Hematopoietic multipotent progenitor cell treated with erythropoietin and hydrocortisone succinate and interleukin-3 and kit ligand, for 4 days (in vitro differentiated cells): ENCODE data around the gene BBS5.
"Not testable (repeated sequence)": the region's sequence is repeated elsewhere in the genome, so short reads cannot be mapped to it uniquely, and the experiment has no call there.

Experiments used
- DNase-seq: peaks from one replicate; pipeline ENCODE4 v3.0.0-alpha.2; 2015

The BBS5 gene

GRCh38 chr2:169490834-169491233 is 11.5 kb downstream of the BBS5 start:
- no peak for DNase-seq

DNA sequence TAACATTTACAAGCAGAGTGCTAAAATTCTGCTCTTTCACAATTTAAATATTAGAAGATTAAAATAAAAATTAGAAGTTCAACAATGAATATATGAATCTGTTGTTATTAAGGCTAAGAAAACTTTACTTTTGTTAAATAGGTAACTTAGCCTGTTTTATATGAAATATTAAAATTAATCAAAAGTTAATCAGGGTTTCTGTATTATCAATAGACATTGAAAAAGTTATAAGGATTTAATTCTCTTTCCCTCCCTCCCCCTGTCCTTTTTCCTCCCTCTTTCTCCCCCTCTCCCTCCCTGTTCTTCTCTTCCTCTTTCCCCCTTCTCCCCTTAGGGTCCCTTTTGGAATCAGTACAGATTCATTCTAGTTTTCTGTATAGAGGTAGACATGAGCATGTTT is 12.1 kb downstream of the BBS5 start:
- DNase-seq, result no peak

- no peak for DNase-seq
Measured at GRCh38 chr2:169493360-169493759, 14.1 kb downstream of the BBS5 start.

DNA sequence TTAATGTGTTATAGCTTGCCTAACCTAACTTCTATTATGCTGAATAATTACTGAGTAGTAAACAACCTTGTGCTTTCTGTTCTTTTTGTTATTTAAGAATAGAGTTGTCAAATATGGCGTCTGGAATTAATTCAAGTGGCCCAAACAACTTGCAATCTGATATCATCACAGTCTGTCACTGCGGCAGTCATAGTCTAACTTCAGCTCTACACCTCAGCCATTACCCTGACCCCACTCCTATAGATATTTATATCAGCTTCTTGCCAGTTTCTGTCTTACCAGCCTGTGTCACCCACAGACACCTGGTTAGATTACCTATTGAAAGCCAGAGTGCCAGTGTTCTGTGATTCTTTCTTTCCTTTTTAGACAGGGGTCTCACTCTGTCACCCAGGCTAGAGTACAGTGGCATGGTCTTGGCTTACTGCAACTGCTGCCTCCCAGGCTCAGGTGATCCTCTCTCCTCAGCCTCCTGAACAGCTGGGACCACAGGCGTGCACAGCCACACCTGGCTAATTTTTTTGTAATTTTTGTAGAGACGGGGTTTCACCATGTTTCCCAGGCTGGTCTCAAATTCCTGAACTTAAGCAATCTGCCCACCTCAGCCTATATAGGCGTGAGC is 16.1 kb downstream of the BBS5 start:
- no peak for DNase-seq

GRCh38 chr2:169504651-169505050 is 25.4 kb downstream of the BBS5 start:
- DNase-seq, result no peak

GRCh38 chr2:169507698-169508097 is 28.4 kb downstream of the BBS5 start:
- DNase-seq, result peak; percentile 12

- DNase-seq, result no peak
Measured at GRCh38 chr2:169509298-169509885, 30.1 kb downstream of the BBS5 start, which contains the start of gene KLHL41. Gene KLHL41, plus strand, starts transcription at chr2:169509702. Its CDS starts 77 bp downstream, at chr2:169509779.

DNA sequence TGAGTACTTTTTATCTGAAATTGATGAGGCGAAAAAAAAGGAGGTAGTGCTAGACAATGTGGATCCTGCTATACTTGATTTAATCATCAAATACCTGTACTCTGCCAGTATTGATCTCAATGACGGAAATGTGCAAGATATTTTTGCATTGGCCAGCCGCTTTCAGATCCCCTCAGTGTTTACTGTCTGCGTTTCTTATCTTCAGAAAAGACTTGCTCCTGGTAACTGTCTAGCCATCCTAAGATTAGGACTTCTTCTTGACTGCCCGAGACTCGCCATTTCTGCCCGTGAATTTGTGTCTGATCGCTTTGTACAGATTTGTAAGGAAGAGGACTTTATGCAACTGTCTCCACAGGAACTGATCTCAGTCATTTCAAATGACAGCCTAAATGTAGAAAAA is 30.7 kb downstream of the BBS5 start:
- DNase-seq, result no peak

- DNase-seq, result no peak
Measured at GRCh38 chr2:169510496-169510895, 31.2 kb downstream of the BBS5 start.

GRCh38 chr2:169511818-169512217 is 32.5 kb downstream of the BBS5 start:
- no peak for DNase-seq

- no peak for DNase-seq
Measured at GRCh38 chr2:169512525-169512924, 33.2 kb downstream of the BBS5 start.

DNA sequence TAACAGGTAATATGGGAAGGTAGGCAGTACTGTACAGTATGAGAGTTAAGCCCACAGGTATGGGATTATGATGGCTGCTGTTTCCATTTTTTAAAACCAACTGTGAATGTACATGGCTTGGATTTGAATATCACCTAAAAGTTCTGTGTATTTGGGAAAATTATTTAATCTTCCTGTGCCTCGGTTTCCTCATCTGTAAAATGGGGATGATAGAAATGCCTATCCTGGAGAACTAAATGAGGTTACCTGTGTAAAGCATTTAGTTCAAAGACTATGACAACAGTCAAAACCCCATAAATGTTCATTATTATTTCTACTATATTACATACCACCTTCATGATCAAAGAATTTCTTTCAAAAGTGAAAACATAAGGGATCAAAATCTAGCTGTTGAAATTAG is 33.8 kb downstream of the BBS5 start:
- no peak for DNase-seq

- no peak for DNase-seq
Measured at GRCh38 chr2:169513926-169514325, 34.6 kb downstream of the BBS5 start.

DNA sequence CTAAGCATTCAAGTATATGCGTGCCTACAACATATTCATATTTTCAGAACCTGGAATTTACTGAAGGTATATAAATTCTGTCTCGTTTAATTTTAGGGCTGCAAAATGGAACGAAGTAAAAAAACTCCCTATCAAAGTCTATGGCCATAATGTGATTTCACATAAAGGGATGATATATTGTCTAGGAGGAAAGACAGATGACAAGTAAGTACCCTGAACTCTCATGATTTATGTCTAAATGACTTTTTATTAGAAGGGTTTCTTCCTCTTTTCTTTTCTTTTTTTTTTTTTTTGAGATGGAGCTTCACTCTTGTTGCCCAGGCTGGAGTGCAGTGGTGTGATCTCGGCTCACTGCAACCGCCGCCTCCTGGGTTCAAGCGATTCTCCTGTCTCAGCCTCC is 35.5 kb downstream of the BBS5 start:
- DNase-seq, result not testable (repeated sequence)

DNA sequence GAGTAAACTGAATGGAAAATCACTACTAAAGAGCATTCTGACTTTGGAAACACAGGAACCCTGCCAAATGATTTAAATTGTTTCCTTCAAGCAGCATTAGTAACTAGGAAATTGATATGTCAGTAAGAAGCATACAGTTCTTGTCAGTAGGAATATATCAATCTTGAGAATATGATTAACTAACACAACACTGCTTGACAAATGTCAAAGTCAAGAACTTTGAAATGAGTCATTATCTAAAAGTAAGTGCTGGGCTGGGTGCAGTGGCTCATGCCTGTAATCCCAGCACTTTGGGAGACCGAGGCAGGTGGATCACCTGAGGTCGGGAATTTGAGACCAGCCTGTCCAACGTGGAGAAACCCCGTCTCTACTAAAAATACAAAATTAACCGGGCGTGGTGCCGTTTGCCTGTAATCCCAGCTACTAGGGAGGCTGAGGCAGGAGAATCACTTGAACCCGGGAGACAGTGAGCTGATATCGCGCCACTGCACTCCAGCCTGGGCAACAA is 37.2 kb downstream of the BBS5 start:
- DNase-seq, result not testable (repeated sequence)

GRCh38 chr2:169520896-169521295 is 41.6 kb downstream of the BBS5 start:
- no peak for DNase-seq

DNA sequence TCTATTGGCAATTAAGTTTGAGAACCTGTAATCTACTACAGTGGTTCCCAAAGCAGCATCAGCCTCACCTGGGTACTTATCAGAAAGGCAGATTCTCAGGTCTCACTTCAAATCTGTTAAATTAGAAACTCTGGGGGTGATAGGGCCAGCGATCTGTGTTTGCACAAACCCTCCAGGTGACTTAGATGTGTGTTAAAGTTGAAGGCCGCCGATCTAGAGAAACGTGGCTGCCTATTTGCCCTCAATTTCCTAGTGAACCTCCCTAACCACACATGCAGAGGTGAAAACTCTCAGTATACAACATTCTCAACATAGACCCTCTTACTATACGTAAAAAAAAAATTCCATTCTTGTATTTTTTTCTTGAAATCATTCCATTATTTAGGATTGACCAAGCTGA is 44.4 kb downstream of the BBS5 start:
- no peak for DNase-seq

DNA sequence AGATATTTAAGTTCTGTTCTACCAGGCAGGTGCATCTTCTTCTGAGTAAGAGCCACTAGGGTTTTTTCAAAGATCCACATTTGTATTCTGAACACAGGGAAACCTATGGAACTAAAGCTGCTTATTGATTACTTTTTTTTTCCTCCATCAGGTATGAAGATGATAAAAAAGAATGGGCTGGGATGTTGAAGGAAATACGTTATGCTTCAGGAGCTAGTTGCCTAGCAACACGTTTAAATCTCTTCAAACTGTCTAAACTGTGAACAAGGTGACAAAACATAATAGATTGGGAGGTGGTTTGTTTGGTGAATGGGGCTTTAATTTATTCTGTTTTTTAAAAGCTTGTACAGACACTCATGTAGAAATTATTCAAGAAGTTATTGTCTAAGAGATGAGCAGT is 46.1 kb downstream of the BBS5 start:
- DNase-seq, result no peak

DNA sequence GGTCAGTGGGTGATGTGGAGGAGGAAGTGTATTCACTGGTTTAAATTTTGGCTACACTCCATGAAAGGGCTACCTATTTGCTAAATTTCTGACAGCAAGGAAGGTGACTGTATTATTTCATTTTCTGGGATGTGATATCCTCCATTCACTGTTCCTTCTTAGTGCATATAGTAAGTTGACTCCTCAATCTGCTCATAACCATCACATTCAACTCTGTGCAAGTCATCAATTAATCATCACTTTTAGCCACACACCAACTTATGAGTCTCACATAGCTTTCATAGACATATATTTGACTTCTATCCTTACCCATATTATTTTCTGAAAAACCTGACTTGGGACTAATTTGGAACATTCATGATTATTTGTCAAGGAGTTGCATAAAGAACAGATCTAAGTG is 47.2 kb downstream of the BBS5 start:
- no peak for DNase-seq

- peak; percentile 88 for DNase-seq
Measured at GRCh38 chr2:169528271-169528701, 49.0 kb downstream of the BBS5 start.

- not testable (repeated sequence) for DNase-seq
Measured at GRCh38 chr2:169539460-169539859, 60.2 kb downstream of the BBS5 start.

DNA sequence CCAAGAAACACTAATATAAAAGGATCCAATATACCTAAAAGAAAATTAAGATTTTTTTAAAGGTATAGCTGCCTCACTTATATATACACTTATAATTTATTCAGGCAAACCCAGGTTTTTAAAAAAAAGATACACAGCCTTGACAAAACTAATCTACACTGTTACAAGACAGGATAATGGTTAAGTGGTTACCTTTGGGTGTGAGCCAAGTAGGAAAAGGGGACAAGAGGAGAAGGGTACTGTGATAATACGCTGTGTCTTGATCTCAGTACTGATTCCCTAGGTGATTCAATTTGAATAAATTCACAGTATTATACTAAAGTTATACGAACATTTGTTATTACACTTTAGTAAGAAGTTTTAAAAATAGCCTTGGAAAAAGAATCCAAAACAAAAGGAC is 60.9 kb downstream of the BBS5 start:
- peak; percentile 75 for DNase-seq

- no peak for DNase-seq
Measured at GRCh38 chr2:169542433-169542832, 63.1 kb downstream of the BBS5 start.

DNA sequence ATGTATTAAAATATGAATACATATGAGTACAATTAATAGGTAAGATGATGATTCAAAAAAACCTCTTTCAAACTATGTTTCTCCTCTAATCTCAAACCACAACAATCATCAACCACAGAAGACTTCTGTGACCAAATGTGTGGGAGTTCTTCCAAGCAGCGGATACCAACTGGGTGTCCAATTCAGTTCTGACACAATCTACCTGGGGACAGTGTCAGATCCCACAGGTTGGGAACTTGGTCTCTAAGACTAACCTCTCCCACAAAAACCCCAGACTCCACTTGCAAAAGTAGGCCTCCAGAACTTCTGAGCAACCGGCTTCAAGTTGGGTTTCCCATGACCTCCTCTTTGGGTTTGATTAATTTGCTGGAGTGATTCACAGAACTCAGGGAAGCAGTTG is 67.5 kb downstream of the BBS5 start:
- DNase-seq, result no peak
